ENCODE data around the gene PPP1R12A. TPM values are rescaled to one million over a fixed set of nuclear protein-coding genes. Genes with fewer than 3 reads are reported as not detected.
A peak's percentile ranks its signal among the peaks of the same experiment; 100 is the strongest.
"Not testable (repeated sequence)": the region's sequence is repeated elsewhere in the genome, so short reads cannot be mapped to it uniquely, and the experiment has no call there.

PPP1R12A gene
- total and polyA plus RNA-seq, 9 of the 15 experiments (the other 6 are each of a cell fraction or from before 2014, with no cell fraction given), result 26.4 to 119 (median 53.3) TPM

DNA sequence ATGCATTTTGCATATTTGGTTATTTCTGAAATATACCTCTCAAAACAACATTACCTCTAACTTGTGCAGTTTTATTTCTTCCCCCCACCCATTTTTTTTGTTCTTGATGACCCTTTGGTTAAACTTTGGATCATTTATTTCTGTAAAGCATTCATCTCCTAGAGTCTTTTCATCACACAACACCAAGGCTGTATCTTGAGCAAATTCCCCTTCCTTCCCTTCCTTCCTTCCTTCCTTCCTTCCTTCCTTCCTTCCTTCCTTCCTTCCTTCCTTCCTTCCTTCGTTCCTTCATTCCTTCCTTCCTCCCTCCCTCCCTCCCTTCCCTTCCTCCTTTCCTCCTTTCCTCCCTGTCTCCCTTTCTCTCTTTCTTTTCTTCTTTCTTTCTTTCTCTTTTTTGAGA lies 43.8 kb upstream of the PPP1R12A start (continued):
- TF ChIP-seq JUN (IDR thresholded peaks at IDR 0.05; ENCODE audit: borderline replicate concordance, low read depth, low read length), result no peak
- TF ChIP-seq JUN (CRISPR knock-in tag; IDR thresholded peaks at IDR 0.05; ENCODE audit: borderline replicate concordance), result no peak

DNA sequence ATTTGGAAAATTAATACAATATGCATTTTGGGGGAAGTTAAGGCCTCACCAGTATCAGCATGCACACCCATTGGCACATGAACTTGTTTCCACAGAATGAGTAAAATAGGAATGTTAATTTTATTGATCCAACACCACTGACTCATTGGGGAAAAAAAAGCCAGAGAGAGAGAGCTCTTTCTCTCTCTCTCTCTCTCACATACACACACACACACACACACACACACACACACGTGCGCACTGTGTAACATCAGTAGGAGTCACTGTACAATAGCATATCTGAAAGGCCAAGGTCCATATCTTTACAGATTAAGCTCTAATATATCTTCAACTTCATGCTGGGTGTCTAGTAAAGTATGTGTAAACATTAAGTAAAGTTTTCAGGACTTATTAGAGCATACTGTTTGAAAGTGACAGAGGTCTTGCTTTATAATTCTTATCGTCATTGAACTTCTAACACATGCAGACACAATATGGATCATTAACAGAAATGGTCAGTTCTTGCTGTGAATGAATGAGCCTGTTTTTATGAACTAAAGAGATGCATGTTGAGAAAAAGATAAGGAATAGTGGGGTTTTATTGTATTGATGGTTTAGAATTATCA lies 43.1 kb upstream of the PPP1R12A start:
- H3K27me3 ChIP-seq (ENCODE audit: control insufficient read depth in 2 of 2, insufficient read depth in 2 of 2, low read length in 2 of 2); H3K9ac ChIP-seq (ENCODE audit: insufficient read depth in 1 of 2, low read depth in 2 of 2, low read length in 2 of 2); in situ Hi-C loops (cut with MboI); H3K4me2 ChIP-seq (ENCODE audit: insufficient read depth, low read length); H3K27ac ChIP-seq (ENCODE audit: extremely low read depth, low read depth, low read length); CTCF ChIA-PET (ENCODE audit: low intra/inter-chr PET ratio); DNase-seq (ENCODE audit: extremely low read depth in 1 of 4, low spot score in 3 of 4); H2AFZ ChIP-seq (ENCODE audit: low read depth, low read length); H3K9me1 ChIP-seq (ENCODE audit: control insufficient read depth, insufficient read depth, low read length); H3K36me3 ChIP-seq (ENCODE audit: control insufficient read depth, insufficient read depth, low read length); H4K20me1 ChIP-seq (replicated peaks; ENCODE audit: control insufficient read depth, insufficient read depth, low read length); H3K79me2 ChIP-seq (ENCODE audit: control insufficient read depth, insufficient read depth, low read length); H3K4me3 ChIP-seq; BruUV-seq (replicated peaks); H3K4me1 ChIP-seq (replicated peaks in 1 of 2; ENCODE audit: control insufficient read depth in 2 of 2, insufficient read depth in 2 of 2, low read length in 2 of 2); H3K9me3 ChIP-seq (replicated peaks; ENCODE audit: control insufficient read depth, insufficient read depth, low read depth, low read length): not testable (repeated sequence)
- intact Hi-C loops (cut with micrococcal nuclease), result loop anchor here (5.0 kb wide), 1 partner anchor 91 kb away; no protein-coding TSS in a partner anchor
- 0 out of 3 replicates have a peak, but pooled peaks have one; percentile 25 for ATAC-seq
- WGBS (ENCODE audit: insufficient coverage, low coverage, missing lambda C conversion rate), result 0% methylated on average over 1 of the region's 3 CpGs
- FAIRE-seq, result peak; percentile 48
- POLR2A ChIA-PET, result interaction anchor here (0.9 kb wide), 1 partner anchor 11 kb away, joined by 3 read pairs; no protein-coding TSS in a partner anchor

DNA sequence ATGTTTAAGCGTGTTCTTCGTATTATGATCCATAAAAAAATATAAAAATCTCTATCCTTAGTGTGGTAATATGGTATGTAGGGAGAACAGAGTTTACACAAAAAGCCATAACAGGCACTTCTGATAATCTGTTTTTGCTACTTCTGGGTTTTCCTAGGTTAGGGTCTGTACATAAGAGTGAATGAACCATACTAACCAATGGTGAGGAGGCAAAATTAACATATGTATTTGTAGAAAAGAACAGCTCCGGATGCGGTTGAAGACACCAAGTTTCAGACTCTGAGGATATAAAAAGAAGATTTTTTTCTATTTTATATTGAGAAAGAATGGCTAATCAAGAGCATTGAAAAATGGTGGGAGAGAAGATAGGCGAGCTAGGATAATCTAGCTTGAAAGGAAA lies 40.2 kb upstream of the PPP1R12A start:
- 8% methylated on average over 5 of the region's 5 CpGs for WGBS (ENCODE audit: insufficient coverage, low coverage, missing lambda C conversion rate)
- CTCF ChIA-PET (ENCODE audit: low intra/inter-chr PET ratio), result no interaction called here
- FAIRE-seq, result no peak
- TF ChIP-seq POLR2G (IDR thresholded peaks at IDR 0.05; ENCODE audit: low read depth, low read length) (no peak), MYNN (IDR thresholded peaks at IDR 0.05) (no peak), MYNN (CRISPR knock-in tag; IDR thresholded peaks at IDR 0.05) (no peak), CEBPB (tag; IDR thresholded peaks at IDR 0.05) (no peak)
- TF ChIP-seq, protein P1, sequence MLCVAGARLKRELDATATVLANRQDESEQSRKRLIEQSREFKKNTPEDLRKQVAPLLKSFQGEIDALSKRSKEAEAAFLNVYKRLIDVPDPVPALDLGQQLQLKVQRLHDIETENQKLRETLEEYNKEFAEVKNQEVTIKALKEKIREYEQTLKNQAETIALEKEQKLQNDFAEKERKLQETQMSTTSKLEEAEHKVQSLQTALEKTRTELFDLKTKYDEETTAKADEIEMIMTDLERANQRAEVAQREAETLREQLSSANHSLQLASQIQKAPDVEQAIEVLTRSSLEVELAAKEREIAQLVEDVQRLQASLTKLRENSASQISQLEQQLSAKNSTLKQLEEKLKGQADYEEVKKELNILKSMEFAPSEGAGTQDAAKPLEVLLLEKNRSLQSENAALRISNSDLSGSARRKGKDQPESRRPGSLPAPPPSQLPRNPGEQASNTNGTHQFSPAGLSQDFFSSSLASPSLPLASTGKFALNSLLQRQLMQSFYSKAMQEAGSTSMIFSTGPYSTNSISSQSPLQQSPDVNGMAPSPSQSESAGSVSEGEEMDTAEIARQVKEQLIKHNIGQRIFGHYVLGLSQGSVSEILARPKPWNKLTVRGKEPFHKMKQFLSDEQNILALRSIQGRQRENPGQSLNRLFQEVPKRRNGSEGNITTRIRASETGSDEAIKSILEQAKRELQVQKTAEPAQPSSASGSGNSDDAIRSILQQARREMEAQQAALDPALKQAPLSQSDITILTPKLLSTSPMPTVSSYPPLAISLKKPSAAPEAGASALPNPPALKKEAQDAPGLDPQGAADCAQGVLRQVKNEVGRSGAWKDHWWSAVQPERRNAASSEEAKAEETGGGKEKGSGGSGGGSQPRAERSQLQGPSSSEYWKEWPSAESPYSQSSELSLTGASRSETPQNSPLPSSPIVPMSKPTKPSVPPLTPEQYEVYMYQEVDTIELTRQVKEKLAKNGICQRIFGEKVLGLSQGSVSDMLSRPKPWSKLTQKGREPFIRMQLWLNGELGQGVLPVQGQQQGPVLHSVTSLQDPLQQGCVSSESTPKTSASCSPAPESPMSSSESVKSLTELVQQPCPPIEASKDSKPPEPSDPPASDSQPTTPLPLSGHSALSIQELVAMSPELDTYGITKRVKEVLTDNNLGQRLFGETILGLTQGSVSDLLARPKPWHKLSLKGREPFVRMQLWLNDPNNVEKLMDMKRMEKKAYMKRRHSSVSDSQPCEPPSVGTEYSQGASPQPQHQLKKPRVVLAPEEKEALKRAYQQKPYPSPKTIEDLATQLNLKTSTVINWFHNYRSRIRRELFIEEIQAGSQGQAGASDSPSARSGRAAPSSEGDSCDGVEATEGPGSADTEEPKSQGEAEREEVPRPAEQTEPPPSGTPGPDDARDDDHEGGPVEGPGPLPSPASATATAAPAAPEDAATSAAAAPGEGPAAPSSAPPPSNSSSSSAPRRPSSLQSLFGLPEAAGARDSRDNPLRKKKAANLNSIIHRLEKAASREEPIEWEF (CRISPR knock-in tag; IDR thresholded peaks at IDR 0.05), result no peak
- TF ChIP-seq, protein P2, sequence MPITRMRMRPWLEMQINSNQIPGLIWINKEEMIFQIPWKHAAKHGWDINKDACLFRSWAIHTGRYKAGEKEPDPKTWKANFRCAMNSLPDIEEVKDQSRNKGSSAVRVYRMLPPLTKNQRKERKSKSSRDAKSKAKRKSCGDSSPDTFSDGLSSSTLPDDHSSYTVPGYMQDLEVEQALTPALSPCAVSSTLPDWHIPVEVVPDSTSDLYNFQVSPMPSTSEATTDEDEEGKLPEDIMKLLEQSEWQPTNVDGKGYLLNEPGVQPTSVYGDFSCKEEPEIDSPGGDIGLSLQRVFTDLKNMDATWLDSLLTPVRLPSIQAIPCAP (CRISPR knock-in tag; IDR thresholded peaks at IDR 0.05; ENCODE audit: borderline replicate concordance), result no peak

More for the DNA sequence above, 40.2 kb upstream of the PPP1R12A start:
- BruUV-seq (replicated peaks), result no TSS peak
- intact Hi-C loops (cut with micrococcal nuclease), result loop anchor here (5.0 kb wide), 1 partner anchor 88 kb away; no protein-coding TSS in a partner anchor
- Histone ChIP-seq H3K4me3 (no peak overlapping the region), H3K79me2 (ENCODE audit: control insufficient read depth, insufficient read depth, low read length) (no peaks in the 10 kb centered on the region), H3K4me2 (ENCODE audit: insufficient read depth, low read length) (no peak overlapping the region), H3K36me3 (ENCODE audit: control insufficient read depth, insufficient read depth, low read length) (no peaks in the 10 kb centered on the region), H3K4me1 (replicated peaks in 1 of 2; ENCODE audit: control insufficient read depth in 2 of 2, insufficient read depth in 2 of 2, low read length in 2 of 2) (no peaks in the 10 kb centered on the region), H3K9me3 (replicated peaks; ENCODE audit: control insufficient read depth, insufficient read depth, low read depth, low read length) (no peaks in the 10 kb centered on the region), H3K9me1 (ENCODE audit: control insufficient read depth, insufficient read depth, low read length) (no peaks in the 10 kb centered on the region), H3K27ac (ENCODE audit: extremely low read depth, low read depth, low read length) (no peak overlapping the region), H3K27me3 (ENCODE audit: control insufficient read depth in 2 of 2, insufficient read depth in 2 of 2, low read length in 2 of 2) (peaks cover 0 to 8% of the 10 kb centered on the region in 2 experiments; a peak in 3 of 5 replicates), H4K20me1 (replicated peaks; ENCODE audit: control insufficient read depth, insufficient read depth, low read length) (no peaks in the 10 kb centered on the region), H3K9ac (ENCODE audit: insufficient read depth in 1 of 2, low read depth in 2 of 2, low read length in 2 of 2) (no peak overlapping the region), H2AFZ (ENCODE audit: low read depth, low read length) (no peak overlapping the region)
- ATAC-seq (no peak), DNase-seq (ENCODE audit: extremely low read depth in 1 of 4, low spot score in 3 of 4) (no peak)
- POLR2A ChIA-PET, result no interaction called here
- in situ Hi-C loops (cut with MboI), result no loop called here

All from K562 (cell line).